Activated T-cell treated with anti-CD3 and anti-CD28 coated beads for 48 hours (primary cell): Measurements from ENCODE around the gene FSIP2.
"Not testable (repeated sequence)": the region's sequence is repeated elsewhere in the genome, so short reads cannot be mapped to it uniquely, and the experiment has no call there.

Experiments used
- DNase-seq: peaks from one replicate; pipeline ENCODE4 v3.0.0-alpha.2; 2020; ENCODE audit warnings: low read depth

FSIP2 gene

DNA sequence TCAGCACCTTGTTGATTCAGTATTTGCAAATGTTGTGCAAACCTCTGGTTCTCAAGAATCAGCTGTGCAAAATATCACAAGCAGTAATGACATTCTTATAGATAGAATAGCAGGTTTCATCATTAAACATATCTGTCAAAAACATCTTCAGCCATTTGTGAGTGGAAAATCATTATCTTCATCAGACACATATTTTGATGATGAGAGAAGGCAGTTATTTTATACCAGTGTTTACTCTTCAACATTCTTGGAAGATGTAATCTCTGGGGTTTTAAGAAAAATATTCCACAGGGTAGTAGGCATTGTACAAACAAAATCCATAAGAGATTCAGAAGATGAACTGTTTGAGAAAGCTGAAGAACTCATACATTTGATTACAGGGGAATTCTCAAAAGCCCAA lies 64.3 kb downstream of the FSIP2 start:
- no peak for DNase-seq

DNA sequence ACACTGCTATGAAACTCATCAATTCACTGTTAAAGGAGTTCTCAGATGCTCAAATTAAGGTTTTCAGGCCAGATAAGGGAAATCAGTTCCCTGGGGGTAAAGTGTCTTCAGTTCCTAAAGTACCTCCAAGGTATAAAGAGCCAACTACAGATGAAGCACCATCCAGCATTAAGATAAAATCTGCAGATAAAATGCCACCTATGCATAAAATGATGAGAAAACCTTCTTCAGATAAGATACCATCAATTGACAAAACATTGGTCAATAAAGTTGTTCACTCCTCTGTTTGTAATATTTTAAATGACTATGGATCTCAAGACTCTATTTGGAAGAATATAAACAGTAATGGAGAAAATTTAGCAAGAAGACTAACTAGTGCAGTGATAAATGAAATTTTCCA lies 68.2 kb downstream of the FSIP2 start:
- DNase-seq = no peak

DNA sequence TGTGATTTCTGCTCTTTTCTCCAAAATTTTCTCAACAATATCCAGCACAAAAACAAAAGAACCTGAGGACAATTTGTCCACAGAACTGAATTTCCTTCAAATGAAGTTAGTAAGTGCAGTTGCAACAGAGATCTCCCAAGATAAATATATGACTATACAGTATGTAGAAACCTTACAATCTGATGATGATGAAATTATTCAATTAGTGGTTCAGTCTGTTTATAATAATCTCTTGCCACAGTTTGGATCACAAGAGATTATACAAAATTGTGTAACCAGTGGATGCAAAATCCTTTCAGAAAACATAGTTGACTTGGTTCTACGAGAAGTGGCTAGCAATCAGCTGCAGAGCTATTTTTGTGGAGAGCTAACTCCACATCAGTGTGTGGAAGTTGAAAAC lies 68.7 kb downstream of the FSIP2 start:
- DNase-seq = no peak

DNA sequence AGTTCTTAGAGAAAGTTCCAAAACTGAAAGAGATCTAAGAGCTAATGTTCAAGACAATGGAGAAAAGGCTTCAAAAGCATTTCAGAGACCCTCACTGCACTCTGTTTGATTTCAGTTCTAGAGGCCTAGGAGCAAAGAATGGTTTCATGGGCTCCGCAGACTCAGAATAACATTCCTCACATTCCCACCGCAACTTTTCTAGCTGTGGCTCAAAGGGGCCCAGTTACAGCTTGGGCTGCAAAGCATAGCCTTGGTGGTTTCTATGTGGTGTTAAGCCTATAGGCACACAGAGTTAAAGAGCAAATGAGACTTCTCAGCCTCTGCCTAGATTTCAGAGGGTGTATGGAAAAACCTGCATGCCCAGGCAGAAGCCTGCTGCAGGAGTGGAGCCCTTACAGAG lies 73.0 kb downstream of the FSIP2 start:
- DNase-seq = no peak

DNA sequence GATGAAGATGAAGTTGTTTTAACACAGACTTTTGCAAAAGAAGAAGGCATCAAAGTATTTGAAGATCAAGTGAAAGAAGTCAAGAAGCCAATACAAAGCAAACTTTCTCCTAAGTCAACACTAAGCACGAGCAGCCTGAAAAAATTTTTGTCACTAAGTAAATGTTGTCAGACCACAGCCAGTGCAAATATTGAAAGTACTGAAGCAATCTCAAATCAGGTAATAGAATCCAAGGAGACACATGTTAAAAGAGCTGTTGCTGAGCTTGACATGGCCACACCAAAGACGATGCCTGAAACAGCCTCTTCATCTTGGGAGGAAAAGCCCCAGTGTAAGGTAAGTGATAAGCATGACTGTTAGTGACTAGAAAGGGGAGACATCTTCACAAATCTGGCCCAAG lies 75.1 kb downstream of the FSIP2 start:
- DNase-seq = no peak

DNA sequence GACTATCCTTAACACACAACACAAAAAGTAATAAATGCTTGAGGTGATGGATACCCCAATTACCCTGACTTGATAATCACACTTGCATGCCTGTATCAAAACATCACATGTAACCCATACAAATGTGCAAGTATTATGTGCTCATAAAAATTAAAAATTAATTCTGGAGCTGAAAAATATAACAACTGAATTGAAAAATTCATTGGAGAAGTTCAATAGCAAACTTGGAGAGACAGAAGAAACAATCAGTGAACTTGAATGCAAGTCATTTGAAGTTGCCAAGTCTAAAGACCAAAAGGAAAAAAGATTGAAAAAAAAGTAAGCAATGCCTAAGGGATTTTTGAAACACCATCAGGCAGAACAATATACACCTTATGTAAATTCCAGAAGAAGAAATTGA lies 79.4 kb downstream of the FSIP2 start:
- no peak for DNase-seq

DNA sequence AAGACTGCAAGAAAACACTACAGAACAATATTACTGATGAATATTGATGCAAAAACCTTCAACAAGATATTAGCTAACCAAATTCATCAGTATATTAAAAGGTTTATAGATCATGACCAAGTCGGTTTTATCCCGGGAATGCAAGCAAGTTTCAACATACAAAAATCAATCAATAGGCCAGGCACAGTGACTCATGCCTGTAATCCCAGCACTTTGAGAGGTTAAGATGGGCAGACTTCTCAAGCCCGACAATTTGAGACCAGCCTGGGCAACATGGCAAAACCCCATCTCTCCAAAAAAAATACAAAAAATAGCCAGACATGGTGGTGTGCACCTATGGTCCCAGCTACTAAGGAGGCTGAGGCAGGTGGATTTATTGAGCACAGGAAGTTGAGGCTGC lies 82.9 kb downstream of the FSIP2 start:
- no peak for DNase-seq

DNA sequence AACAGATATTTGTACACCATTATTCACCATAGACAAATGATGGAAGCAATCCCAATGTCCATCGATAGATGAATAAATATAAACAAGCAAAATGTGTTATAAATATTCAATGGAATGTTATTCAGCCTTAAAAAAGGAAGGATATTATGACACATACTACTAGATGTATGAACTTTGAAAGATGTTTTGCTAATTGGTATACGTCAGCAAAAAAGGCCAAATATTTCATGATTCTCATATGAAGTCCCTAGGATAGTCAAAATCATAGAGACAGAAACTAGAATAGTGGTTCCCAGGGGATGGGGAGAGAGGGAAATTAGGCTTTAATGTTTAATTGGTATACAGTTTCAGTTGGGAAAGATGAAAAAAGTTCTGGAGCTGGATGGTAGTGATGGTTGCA lies 85.2 kb downstream of the FSIP2 start:
- DNase-seq = no peak

DNA sequence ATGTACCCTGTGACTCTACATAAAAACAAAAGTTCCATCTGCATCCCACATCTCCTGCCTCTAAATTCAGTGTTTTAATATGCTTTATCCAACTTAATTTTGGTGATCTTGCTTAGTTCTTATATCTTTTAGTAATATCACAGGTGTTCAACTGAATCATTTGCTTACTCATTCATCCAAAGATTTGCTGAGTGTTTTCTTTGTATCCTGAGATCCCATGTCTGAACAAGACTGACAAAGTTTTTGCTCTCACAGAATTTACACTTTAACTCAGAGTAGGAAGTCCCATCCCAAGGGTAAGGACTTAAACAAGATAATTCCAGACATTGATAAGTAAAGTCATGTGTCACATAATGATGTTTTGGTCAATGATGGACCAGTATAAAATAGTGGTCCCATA lies 87.0 kb downstream of the FSIP2 start:
- no peak for DNase-seq

DNA sequence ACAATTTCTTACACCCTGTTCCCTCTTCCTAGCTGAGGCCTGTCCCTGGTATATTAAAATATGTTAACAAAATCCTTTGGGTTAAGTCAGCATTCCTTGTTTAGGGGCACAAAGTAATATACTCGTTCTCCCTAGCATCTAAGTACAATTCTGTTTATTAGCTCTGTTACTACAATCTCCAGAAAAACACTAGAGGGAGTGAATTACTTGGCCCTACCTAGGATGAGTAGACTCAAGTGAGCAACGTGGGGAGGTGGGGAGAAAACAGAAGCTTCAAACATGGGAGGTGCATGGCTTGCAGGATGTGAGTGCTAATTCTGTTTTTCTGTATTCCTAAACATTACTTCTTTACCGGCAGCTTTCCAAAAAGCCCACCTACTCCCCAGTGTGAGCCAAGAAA lies 89.7 kb downstream of the FSIP2 start:
- DNase-seq = no peak

DNA sequence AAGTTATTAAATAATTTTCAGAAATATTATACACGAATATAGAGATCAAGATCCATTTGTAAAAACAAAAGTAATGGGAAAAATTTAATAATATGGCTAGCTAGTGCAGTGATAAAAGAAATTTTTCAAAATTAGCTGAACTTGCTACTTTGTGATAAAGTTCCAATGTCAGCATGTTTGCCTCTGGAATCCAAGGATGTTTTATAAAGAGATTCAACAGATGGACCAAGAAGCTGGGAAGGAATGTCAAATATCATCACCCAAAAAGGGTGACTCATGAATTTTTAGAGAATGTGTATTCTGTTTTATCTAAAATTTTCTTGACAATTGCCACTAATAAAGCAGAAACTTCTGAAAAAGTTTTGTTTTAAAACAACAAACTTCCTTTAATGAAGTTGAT lies 95.3 kb downstream of the FSIP2 start:
- DNase-seq = no peak

DNA sequence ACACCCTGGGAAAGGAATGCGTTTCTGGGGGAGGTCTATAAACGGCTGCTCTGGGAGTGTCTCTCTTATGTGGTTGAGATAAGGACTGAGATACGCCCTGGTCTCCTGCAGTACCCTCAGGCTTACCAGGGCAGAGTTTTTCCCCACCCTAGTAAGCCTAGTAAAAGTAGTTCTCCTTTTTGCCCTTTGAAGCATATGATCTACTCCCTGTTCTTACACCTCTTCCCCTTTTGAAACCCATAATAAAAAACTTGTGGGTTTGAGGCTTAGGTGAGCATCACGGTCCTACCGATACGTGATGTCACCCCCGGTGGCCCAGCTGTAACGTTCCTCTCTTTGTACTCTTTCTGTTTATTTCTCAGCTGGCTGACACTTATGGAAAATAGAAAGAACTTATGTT lies 97.4 kb downstream of the FSIP2 start:
- DNase-seq = no peak

DNA sequence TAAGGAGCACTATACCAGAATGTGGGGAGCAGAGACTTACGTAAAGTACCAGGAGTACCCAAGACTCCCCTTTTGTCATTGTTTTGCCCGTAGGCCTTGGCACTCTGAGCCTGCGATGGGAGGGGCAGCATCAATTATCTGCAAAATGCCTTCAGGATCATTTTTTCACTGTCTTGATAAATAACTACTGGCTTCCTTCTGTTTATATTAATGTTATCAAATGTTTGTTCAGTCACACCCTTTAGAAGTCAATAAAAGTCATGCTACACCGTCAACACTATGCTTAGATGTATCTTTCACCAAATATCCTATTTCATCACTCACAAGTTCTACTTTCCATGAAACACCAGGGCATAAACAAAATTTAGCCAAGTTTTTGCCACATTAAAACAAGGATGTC lies 116.3 kb downstream of the FSIP2 start:
- no peak for DNase-seq

DNA sequence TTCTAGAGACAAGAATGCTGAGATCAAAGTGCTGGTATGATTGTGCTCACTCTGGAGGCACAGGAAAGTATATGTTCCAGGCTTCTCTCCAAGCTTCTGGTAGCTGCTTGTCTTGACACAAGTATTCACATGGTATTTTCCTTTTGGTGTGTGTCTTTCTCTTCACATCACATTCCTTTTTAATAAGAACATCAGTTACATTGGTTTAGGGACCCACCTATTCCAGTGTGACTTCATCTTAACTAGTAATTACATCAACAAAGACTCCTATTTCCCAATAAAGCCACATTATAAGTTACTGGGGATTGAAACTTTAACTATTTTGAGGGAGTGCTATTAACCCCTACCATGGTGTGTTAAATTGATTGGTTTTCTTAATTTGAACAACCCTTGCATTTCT lies 119.1 kb downstream of the FSIP2 start:
- no peak for DNase-seq

DNA sequence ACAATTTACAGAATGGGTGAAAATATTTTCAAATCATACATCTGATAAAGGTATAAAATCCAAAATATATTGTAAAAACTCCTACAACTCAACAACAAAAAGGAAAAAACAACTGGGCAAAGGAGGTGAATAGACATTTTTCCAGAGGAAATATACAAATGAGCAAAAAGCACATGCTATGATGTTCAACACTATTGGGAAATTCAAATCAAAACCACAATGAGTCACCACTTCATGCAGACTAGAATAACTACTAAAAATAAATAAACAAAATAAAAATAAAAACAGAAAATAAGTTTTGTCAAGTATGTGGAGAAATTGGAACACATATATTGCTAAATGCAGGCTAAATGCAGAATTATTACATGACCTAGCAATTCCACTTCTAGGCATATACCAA lies 120.9 kb downstream of the FSIP2 start:
- DNase-seq = no peak

DNA sequence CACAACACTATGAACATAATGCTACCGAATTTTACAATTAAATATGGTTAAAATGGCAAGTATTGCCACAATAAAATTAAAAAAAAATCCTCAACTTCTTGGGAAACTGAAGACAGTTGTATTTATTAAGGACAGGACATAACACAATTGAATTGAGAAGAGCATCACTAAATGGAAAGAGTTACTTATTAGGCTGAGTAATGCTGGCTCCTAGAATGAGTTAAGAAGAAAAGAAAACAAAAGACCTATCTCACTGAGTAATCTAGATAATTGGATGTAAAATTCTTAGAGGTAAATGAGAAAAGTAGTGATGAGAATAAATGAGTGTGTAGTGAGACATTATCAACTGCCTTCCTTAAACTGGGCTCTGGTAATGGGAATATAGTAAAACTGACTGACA lies 121.7 kb downstream of the FSIP2 start:
- DNase-seq = no peak

DNA sequence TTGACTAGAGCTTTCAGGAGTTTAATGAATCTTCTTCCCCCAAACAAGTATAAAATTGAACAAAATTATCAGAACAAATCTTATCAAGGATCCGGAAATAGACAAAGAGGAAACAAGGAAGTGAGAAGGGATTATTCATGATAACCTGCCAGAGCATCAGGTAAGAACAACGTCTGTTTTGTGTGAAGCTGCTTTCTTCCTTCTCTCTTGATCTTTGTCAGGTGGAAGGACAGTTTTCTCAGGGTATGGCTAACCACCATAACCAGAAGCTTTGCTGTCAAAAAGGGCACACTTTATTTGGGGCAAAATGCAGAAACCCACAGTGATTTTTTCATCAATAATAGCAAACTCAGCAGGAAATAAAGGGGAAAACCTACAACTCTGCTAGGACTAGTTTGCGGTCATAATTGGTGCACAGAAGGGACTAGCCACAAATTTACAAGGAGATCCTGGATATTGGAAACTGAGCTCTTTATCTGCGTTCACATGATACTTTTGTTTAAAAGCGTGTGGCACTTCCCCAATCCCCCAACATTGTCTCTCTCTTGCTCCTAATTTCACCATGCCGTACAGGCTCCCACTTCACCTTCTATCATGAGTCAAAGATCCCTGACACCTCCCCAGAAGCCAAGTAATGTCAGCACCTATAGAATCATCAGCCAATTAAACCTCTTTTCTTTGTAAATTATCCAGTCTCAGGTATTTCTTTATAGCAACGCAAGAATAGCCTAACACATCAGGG lies 124.2 kb downstream of the FSIP2 start:
- DNase-seq = no peak

DNA sequence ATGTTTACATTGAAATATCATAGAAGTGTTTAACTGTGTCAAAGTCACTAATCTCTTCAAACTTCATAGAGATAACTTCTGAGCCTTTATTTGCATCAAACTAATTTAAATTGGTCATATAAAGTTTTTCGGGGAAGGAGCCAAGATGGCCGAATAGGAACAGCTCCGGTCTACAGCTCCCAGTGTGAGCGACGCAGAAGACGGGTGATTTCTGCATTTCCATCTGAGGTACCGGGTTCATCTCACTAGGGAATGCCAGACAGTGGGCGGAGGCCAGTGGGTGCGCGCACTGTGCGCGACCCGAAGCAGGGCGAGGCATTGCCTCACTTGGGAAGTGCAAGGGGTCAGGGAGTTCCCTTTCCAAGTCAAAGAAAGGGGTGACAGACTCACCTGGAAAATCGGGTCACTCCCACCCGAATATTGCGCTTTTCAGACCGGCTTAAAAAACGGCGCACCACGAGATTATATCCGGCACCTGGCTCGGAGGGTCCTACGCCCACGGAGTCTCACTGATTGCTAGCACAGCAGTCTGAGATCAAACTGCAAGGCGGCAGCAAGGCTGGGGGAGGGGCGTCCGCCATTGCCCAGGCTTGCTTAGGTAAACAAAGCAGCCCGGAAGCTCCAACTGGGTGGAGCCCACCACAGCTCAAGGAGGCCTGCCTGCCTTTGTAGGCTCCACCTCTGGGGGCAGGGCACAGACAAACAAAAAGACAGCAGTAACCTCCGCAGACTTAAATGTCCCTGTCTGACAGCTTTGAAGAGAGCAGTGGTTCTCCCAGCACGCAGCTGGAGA lies 126.1 kb downstream of the FSIP2 start:
- DNase-seq = not testable (repeated sequence)

DNA sequence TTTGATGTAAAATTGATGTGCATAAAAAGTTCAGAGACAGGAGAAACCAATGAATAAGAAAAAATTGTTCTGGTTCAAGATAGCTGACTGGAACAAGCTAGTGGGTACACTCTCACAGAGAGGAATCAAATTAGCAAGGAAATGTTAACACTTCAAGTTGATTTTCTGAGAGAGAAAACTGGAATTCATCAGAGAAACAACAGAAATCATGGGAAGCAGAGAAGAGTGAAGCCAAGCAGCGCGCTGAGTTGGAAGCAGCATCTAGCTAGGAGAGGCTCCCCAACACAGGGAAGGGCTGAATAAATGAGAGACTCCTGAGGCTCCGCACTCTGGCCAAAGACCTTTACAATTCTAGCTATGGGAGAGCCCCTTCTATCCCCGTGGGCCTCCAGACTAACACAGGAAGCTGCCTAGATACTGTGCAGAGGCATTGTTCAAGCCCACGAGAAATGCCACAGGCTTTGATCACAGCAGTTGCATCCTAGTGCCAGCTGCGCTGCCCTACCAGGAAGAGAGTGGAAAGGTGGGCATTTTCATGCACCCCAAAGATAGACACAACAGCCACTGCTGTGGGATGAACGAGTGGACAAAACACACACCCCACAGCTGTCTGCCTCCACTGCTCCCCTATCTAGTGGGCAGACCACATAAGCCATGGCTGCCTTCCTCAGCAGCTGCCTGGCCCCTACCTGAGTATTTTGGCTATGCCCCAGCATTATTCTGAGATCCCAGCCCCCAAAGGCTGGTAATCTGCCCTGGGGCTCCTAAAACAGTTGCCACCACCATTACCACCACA lies 136.7 kb downstream of the FSIP2 start:
- DNase-seq = no peak

DNA sequence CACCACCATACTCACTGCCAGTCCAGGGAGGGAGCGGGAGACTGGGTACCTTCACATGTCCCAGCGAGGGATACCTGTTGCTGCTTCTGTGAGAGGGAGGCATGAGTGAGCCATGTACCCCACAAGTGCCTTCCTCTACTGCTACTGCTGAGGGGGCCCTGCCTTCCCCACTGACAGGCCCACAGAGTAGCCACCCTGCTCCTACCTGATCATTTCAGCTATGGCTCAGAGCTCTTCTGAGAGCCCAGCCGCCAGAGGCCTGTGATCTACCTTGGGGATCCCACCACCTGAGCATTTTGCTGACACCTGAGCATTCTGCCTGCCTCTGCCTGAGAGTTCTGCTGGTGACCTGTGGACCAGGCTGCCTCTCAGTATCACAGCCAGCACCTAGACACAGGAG lies 137.6 kb downstream of the FSIP2 start:
- no peak for DNase-seq

DNA sequence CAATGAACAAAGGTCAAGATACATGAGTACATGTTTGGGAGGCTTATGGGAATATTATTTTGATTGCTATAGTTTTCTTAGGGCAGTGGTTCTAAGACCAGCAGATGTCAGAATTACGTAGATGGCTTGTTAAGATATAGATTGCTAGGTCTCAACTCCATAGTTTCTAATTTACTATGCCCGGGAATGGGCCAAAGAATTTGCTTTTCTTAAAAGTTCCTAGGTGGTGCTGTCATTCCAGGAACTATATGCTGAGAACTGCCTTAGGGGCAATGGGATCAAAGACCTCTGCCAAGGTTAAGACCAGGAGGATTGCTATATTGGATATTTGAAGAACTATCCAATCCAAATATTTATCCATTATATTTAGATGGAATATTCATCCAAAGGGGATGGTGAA lies 141.8 kb downstream of the FSIP2 start:
- no peak for DNase-seq
